Peyer's patch (tissue), 4 donors: ENCODE results near the gene SUPT3H.

Source experiments
- CTCF ChIP-seq, 6 experiments: fragments of 450-650 bp in 4 of 6; fragments of 200-600 bp in 2 of 6; sonication (generic) in 1 of 6; IDR thresholded peaks; one replicate each; pipeline ENCODE4 v1.5.1; 2017 to 2019; ENCODE audit warnings: antibody characterized with exemption in 6 of 6, mild to moderate bottlenecking in 3 of 6, moderate library complexity in 1 of 6
- POLR2A ChIP-seq, 2 donors: fragments of 450-650 bp; IDR thresholded peaks; one replicate each; pipeline ENCODE4 v1.5.1; 2017; ENCODE audit warnings: antibody characterized with exemption in 2 of 2, mild to moderate bottlenecking in 2 of 2, moderate library complexity in 2 of 2

GRCh38 chr6:45072016-45072415, 305.7 kb downstream of the SUPT3H start:
- TF ChIP-seq CTCF (IDR thresholded peaks at IDR 0.05) (no peak), POLR2A (IDR thresholded peaks at IDR 0.05) (no peak)
